Upper lobe of left lung (tissue), 4 donors: ENCODE results near the gene TMEM54.

ENCODE experiments used
- POLR2A ChIP-seq, 4 donors: fragments of 450-650 bp; IDR thresholded peaks; one replicate each; pipeline ENCODE4 v1.5.1; 2016 to 2017; ENCODE audit warnings: antibody characterized with exemption in 4 of 4, mild to moderate bottlenecking in 2 of 4
- TF ChIP-seq, protein P1 (sequence below), 6 experiments: fragments of 450-650 bp in 4 of 6; fragments of 200-600 bp in 2 of 6; sonication (generic) in 2 of 6; IDR thresholded peaks; one replicate each; pipeline ENCODE4 v1.5.1; 2016 to 2019; ENCODE audit warnings: antibody characterized with exemption in 6 of 6

DNA sequence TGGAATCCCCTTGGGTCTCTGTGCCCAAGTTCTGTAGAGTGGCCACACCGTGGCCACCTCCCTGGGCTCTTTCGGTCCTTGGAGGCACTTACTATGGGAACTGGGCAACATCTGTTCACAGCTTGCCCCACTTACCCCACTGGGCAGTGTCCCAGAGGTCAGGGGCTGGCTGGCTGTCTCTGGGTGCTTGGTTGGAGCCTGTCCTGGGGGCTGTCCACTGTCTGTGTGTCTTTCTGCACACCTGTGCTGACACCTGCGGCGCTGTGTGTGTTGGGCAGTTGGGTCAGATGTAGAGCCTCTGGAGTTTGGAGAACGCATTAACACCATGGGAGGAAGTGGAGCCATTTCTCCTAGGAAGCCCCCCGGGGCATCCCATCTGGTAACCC lies 1.3 kb upstream of the TMEM54 start:
- TF ChIP-seq, protein P1, sequence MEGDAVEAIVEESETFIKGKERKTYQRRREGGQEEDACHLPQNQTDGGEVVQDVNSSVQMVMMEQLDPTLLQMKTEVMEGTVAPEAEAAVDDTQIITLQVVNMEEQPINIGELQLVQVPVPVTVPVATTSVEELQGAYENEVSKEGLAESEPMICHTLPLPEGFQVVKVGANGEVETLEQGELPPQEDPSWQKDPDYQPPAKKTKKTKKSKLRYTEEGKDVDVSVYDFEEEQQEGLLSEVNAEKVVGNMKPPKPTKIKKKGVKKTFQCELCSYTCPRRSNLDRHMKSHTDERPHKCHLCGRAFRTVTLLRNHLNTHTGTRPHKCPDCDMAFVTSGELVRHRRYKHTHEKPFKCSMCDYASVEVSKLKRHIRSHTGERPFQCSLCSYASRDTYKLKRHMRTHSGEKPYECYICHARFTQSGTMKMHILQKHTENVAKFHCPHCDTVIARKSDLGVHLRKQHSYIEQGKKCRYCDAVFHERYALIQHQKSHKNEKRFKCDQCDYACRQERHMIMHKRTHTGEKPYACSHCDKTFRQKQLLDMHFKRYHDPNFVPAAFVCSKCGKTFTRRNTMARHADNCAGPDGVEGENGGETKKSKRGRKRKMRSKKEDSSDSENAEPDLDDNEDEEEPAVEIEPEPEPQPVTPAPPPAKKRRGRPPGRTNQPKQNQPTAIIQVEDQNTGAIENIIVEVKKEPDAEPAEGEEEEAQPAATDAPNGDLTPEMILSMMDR (IDR thresholded peaks at IDR 0.05): no peak
- TF ChIP-seq POLR2A (IDR thresholded peaks at IDR 0.05): no peak
